Prostate gland (tissue), 2 donors: ENCODE data around the gene PPA1. TPM values are rescaled to one million over a fixed set of nuclear protein-coding genes. Genes with fewer than 3 reads are reported as not detected.

Source experiments
- DNase-seq: peaks from one replicate; pipeline ENCODE4 v3.0.0-alpha.2; 2019; ENCODE audit warnings: low spot score
- H3K27ac ChIP-seq, 2 donors: fragments of 200-600 bp; sonication (generic); 2 replicates each; pipeline ENCODE4 v1.5.1; 2017 to 2019
- H3K27me3 ChIP-seq: fragments of 200-600 bp; sonication (generic); replicated peaks from 2 replicates; pipeline ENCODE4 v1.5.1; 2019; ENCODE audit not compliant: insufficient read depth
- H3K36me3 ChIP-seq, 2 donors: fragments of 200-600 bp; sonication (generic); 1 replicate in 1 of 2; 2 replicates in 1 of 2; pipeline versions ENCODE4 v1.5.1 to v1.8.1; 2017 to 2019
- H3K4me1 ChIP-seq: fragments of 200-600 bp; sonication (generic); replicated peaks from 2 replicates; pipeline ENCODE4 v1.5.1; 2019
- H3K4me3 ChIP-seq, 2 donors: fragments of 200-600 bp; sonication (generic); 2 replicates each; pipeline ENCODE4 v1.5.1; 2017 to 2019
- H3K9me3 ChIP-seq: fragments of 200-600 bp; sonication (generic); 2 replicates; pipeline ENCODE4 v1.5.1; 2017
- CTCF ChIP-seq, 4 experiments: fragments of 200-600 bp in 2 of 4; fragments of 450-650 bp in 2 of 4; sonication (generic) in 2 of 4; IDR thresholded peaks; 1 replicate in 3 of 4; 2 replicates in 1 of 4; pipeline ENCODE4 v1.5.1; 2016 to 2019; ENCODE audit warnings: antibody characterized with exemption in 4 of 4, mild to moderate bottlenecking in 2 of 4, moderate library complexity in 2 of 4
- POLR2A ChIP-seq: fragments of 450-650 bp; IDR thresholded peaks from one replicate; pipeline ENCODE4 v1.6.1; 2016; ENCODE audit warnings: antibody characterized with exemption, mild to moderate bottlenecking
- POLR2AphosphoS5 ChIP-seq: sonication (generic); formaldehyde crosslinking; IDR thresholded peaks from one replicate; pipeline ENCODE4 v1.6.1; 2017; ENCODE audit warnings: antibody characterized with exemption
- WGBS: methylation state at CpG from one replicate; pipeline ENCODE4 v1.1.5; 2018; 5-methylcytosine and 5-hydroxymethylcytosine counted together
- intact Hi-C: fragments of 100-400 bp; cut with DNase I; formaldehyde crosslinking; loops from one replicate; pipeline ENCODE4 v1.14.2; 2022
- total RNA-seq, 2 donors: library from RNA; depleted of rRNA; stranded (reverse); fragments of >200 nt; gene quantifications; one replicate each; pipeline ENCODE4 v1.1.0, GENCODE V29; 2016

PPA1 gene
- total RNA-seq, 2 donors from 2014 or later: 79.4 to 109 TPM

- no peaks in the 10 kb centered on the region for H3K9me3 ChIP-seq
- H3K36me3 ChIP-seq: no peaks in the 10 kb centered on the region
- H3K4me1 ChIP-seq: no peaks in the 10 kb centered on the region
- H3K27ac ChIP-seq: no peak overlapping the region
- no peaks in the 10 kb centered on the region for H3K27me3 ChIP-seq
- TF ChIP-seq CTCF (IDR thresholded peaks at IDR 0.05) (no peak), POLR2AphosphoS5 (no peak), POLR2A (no peak)
- intact Hi-C loops: no loop called here
- WGBS: 76% methylated on average over 7 of the region's 7 CpGs
- no peak overlapping the region for H3K4me3 ChIP-seq
- no peak for DNase-seq
Observed at GRCh38 chr10:70197235-70197945, 35.8 kb downstream of the PPA1 start.

GRCh38 chr10:70193391-70193844 is 39.8 kb downstream of the PPA1 start:
- no peaks in the 10 kb centered on the region for H3K9me3 ChIP-seq
- H3K36me3 ChIP-seq: no peaks in the 10 kb centered on the region
- TF ChIP-seq POLR2A (no peak), POLR2AphosphoS5 (no peak), CTCF (IDR thresholded peaks at IDR 0.05) (no peak)
- no peak for DNase-seq
- no peak overlapping the region for H3K27ac ChIP-seq
- intact Hi-C loops: no loop called here
- H3K4me1 ChIP-seq: no peaks in the 10 kb centered on the region
- no peaks in the 10 kb centered on the region for H3K27me3 ChIP-seq
- 98% methylated on average over 7 of the region's 7 CpGs for WGBS
- no peak overlapping the region for H3K4me3 ChIP-seq

GRCh38 chr10:70192326-70192968 is 40.8 kb downstream of the PPA1 start:
- 66% methylated on average over 5 of the region's 5 CpGs for WGBS
- Histone ChIP-seq H3K27me3 (no peaks in the 10 kb centered on the region), H3K4me1 (no peaks in the 10 kb centered on the region), H3K4me3 (no peak overlapping the region), H3K9me3 (no peaks in the 10 kb centered on the region), H3K36me3 (no peaks in the 10 kb centered on the region), H3K27ac (no peak overlapping the region)
- TF ChIP-seq CTCF (IDR thresholded peaks at IDR 0.05) (no peak), POLR2AphosphoS5 (peak; percentile 59)
- intact Hi-C loops: no loop called here
- DNase-seq: peak; percentile 9

GRCh38 chr10:70191972-70192305 is 41.3 kb downstream of the PPA1 start:
- Histone ChIP-seq H3K4me3 (no peak overlapping the region), H3K27ac (no peak overlapping the region), H3K4me1 (no peaks in the 10 kb centered on the region), H3K9me3 (no peaks in the 10 kb centered on the region), H3K27me3 (no peaks in the 10 kb centered on the region), H3K36me3 (no peaks in the 10 kb centered on the region)
- intact Hi-C loops: no loop called here
- TF ChIP-seq POLR2AphosphoS5: no peak
- TF ChIP-seq CTCF (IDR thresholded peaks at IDR 0.05): no peak
- no peak for TF ChIP-seq POLR2A
- no peak for DNase-seq
